Measurements from ENCODE around the gene CRIP3.
A peak's percentile ranks its signal among the peaks of the same experiment; 100 is the strongest.

The CRIP3 gene

GRCh38 chr6:43273707-43274106 is 34.9 kb downstream of the CRIP3 start:
- no peak for DNase-seq

- DNase-seq = no peak
Observed at GRCh38 chr6:43271944-43272343, 36.7 kb downstream of the CRIP3 start.

DNA sequence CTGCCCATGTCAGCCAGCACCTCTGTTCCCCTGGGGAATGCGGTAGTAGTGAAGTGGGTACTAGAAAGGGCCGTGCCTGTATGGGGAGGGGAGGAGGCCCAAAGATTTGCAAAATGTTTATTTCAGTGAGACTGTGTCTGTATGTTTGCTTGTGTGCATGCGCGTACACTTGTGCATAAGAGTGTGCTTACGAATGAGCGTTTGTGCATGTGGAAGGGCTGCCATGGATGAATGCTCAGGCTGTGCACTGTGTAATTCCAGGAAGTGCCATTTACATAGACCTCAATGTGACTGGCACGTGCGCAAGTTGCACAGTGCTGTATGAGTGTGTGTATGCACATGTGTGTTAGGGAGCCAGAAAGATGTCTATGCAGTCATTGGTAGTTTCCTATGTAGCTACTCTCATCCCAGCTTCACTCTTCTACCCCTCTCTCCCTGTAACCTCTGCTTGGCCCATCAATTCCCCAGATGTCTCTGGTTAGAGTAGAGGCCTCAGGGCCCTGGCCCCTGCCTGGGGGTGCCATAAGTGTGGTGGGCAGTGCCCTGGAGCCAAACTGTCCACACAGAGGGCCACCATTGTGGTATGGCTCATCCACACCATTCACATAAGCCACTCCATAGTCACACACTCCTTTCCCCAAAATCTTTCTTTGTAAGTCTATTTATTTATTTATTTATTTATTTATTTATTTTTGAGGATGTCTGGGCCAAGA is 37.4 kb downstream of the CRIP3 start:
- no peak for DNase-seq

DNA sequence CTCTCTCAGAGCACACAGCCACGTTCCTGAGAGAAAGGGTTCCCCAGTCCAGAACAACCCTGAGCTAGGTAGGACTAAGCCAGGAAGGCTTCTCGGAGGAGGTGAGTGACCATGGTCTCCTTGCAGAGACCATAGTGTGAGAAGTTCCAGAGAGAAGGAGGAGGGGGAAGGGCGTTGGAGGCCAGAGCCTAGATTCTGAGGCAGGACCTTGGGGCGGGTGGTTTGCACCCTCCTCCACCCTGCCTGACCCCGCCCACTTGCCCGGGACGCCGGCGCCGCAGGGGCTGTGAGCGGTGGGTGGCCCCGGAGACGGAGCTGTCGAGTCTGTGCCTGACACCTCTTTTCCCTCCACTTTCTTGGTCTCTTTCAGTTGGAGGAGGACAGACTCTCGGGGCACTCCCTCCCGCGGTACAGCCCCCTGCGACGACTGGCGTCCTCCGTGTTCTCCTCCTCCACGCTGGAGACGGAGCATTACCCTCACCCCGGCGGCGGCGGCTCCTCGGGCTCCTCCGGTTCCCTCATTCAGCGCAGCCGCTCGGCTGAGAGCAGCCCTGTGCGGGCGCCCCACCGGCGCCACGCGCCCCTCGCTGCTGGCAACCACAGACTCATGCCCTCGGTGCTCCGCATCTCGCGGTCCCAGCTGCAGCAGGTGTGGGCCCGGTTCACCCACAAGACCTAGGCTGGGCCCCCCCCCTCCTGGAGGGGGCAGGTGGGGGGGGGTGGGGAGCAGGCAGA is 39.2 kb downstream of the CRIP3 start:
- peak in 3 of 4 experiments; percentile 26 to 52 (median 42) for DNase-seq

- peak in 1 of 4 experiments; percentile 25 for DNase-seq
Observed at GRCh38 chr6:43268782-43269272, 39.8 kb downstream of the CRIP3 start.

DNA sequence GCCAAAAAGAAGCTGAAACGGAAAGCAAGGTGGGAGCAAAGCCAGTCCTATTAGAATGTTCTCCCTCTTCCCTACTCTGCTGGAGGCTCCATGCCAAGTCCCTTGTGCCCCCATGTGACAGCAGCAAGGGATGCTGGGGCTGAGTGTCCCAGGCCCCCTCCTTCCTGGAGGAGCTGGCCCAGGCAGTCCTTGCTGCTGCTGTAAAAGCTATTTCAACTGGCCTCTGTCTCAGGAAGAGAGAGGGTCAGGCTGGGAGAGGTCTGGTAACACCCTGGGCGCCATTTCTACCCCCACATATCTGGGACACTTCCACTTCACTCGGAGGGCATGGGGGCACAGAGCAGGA is 40.3 kb downstream of the CRIP3 start:
- peak in 3 of 4 experiments; percentile 20 to 34 (median 27) for DNase-seq

- no peak for DNase-seq
Observed at GRCh38 chr6:43267619-43268354, 40.8 kb downstream of the CRIP3 start.

DNA sequence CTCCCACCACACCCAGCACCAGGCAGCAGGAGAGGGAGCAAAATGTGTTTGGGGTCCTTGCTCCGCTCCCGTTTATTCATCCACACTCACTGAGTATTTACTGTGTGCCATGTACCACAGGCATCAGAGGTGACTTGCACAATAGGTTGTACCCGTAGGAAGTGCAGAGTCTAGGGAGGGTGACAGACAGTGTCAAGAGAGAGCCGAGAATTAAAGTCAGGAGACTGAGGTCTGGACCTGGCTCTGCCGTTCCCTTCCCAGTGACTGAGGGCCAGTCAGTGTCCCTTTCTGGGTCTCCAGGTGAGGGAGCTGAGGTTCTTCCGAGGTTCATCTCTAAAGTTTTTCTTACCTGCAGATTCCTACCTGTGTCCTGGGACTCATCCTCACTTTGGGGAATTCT is 43.1 kb downstream of the CRIP3 start:
- no peak for DNase-seq

- peak; percentile 36 to 68 (median 58) for DNase-seq
Observed at GRCh38 chr6:43264599-43265145, 44.0 kb downstream of the CRIP3 start.

DNA sequence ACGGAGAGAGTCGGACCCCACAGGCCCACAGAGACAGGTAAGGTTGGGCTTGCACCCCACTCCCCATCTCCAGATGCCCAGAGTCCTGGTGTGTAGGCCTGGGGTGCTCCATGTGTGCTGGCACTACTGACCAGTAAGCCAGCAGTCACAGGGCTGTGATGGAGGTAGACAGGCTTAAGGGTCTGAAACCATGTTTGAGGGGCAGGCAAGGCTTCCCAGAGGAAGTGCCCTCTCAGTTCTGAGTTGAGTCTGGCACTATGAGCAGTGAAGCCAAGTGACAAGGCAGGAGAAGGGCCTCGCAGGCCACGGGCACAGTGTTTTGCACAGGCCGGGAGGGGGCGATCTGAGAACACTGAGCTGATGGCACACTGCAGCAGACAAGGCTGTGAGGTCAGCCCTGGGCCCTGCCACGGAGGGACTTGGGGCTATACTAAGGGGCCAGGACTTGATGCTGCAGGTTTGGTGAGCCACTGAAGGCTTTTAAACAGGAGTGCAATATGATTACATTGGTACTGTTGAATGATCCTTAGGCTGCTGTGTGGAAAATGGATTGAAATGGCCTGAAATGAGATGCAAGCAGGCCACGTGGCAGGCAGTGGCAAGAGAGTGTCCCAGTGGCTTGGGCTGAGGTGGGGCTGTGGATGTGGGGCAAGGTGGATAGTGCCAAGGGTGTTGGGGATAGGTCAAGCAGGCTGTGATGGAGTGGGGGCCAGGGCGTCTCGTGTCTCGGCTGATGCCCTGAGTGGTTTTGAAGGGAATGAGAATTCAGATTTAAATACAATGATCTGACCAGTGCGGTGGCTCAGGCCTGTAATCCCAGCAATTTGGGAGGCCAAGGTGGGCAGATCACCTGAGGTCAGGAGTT is 45.1 kb downstream of the CRIP3 start:
- DNase-seq = peak; percentile 85 to 92 (median 90)

DNA sequence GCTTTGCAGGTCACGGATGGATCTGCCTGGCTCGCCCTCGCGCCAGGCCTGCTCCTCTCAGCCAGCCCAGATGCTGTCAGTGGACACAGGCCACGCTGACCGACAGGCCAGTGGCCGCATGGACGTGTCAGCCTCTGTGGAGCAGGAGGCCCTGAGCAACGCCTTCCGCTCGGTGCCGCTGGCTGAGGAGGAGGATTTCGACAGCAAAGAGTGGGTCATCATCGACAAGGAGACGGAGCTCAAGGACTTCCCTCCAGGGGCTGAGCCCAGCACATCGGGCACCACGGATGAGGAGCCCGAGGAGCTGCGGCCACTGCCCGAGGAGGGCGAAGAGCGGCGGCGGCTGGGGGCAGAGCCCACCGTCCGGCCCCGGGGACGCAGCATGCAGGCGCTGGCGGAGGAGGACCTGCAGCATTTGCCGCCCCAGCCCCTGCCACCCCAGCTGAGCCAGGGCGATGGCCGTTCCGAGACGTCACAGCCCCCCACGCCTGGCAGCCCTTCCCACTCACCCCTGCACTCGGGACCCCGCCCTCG is 45.8 kb downstream of the CRIP3 start:
- no peak for DNase-seq

- DNase-seq = no peak
Observed at GRCh38 chr6:43262000-43262779, 46.4 kb downstream of the CRIP3 start.

GRCh38 chr6:43261198-43261597 is 47.4 kb downstream of the CRIP3 start:
- DNase-seq = no peak

- DNase-seq = no peak
Observed at GRCh38 chr6:43260791-43261190, 47.8 kb downstream of the CRIP3 start.

DNA sequence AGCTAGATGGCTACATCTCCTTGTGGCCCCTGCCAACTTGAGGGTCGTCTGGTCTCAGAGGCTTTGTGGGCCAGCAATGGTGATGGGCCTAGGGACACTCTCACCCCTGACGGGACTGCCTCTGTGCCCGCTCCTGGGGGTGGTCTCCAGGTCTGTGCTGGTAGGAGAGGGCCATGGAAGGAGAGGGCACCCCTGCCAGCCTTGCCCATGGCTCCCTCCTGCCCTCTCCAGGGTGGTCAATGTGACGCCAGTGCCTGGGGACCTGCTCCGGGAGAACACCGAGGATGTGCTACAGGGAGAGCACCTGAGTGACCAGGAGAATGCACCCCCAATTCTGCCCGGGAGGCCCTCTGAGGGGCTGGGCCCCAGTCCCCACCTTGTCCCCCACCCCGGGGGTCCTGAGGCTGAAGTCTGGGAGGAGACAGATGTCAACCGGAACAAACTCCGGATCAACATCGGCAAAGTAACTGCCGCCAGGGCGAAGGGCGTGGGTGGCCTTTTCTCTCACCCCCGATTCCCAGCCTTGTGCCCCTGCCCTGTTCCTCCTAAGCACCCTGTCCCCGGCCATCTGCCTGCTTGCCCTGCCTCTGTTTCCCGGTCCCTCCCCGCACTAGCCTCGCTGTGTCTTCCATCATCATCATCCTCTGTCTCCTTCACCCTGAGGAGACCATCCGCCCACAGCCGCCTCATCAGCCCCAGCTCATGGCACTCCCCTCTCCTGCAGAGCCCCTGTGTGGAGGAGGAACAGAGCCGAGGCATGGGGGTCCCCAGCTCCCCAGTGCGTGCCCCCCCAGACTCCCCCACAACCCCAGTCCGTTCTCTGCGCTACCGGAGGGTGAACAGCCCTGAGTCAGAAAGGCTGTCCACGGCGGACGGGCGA is 49.6 kb downstream of the CRIP3 start:
- no peak for DNase-seq

- DNase-seq = no peak
Observed at GRCh38 chr6:43258180-43258579, 50.4 kb downstream of the CRIP3 start.

DNA sequence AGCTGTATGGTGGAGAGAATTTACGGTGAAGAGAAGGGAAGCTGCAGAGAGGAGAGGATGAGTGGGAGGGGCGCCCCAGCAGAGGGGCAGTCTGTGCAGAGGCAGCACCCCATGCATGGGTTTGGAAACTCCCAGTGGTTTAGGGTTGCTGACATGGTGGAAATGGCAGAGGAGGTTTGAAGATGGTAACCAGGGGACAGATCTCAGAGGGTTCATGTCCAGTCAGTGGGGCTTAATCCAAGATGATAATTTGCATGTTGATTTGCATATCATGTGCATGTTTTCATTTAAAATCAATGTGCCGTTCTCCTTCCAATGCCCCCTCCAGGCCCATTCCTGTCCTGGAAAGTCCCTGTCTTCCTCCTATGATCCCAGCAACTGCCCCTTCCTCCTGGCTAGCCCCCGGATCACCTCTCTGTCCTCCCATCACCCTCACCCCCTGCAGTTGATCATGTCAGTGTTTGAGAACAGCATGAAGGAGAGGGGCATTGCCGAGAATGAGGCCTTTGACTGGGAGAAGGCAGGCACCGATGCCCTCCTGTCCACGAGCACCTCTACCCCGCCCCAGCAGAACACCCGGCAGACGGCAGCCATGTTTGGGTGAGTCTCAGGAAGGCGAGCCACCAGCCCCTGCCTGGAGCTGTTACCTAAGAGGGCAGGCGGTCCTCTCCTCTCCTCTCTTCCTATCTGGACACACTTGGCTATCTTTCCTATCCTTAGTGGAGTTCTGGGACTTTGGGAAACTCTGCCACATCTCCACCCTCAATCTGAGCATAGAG is 51.1 kb downstream of the CRIP3 start:
- DNase-seq = peak in 3 of 4 experiments; percentile 33 to 63 (median 62)

DNA sequence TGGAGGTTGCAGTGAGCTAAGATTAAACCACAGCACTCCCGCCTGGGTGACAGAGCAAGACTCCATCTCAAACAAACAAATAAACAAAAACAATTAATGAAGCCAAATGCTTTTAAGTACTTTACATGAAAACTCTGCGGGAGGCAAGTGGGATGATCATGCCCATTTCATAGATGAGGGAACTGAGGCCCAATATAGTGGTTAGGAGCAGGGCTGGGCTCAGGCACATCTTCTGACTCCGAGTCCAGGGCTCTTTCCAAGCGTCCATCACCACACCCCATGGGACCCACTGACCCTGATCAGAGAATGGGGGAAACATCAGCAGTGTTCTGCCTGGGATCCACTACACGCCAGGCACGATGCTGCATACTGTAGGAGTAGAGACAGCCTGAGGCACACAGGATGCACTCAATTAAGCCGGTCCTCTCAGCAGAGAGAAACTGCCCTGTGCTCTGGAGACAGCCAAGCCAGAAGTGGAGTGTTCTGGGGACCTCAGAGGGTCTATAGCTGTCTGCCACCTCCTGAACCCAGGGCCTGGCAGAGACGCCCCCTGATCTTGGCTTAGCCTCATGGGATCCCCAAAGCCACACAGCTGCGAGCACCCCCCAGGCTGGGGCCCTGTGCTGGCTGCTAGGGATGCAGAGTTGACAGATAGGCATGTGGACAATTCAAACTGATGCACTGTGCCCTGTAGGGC is 51.8 kb downstream of the CRIP3 start:
- DNase-seq = no peak
